ENCODE data around the gene GLDC.

The GLDC gene

GRCh38 chr9:6590334-6590733 lies 55.2 kb downstream of the GLDC start:
- TF ChIP-seq CTCF (IDR thresholded peaks at IDR 0.05; ENCODE audit: low read depth, low read length), result no peak
- no peak for DNase-seq (ENCODE audit: low read depth, low spot score)
- no peak overlapping the region for H3K4me3 ChIP-seq (ENCODE audit: low read depth, low read length)
- in situ Hi-C loops (cut with HindIII; ENCODE audit: low sequenced_read_pairs), result loop anchor here (25.0 kb wide), 1 partner anchor 228 kb away; no protein-coding TSS in a partner anchor

DNA sequence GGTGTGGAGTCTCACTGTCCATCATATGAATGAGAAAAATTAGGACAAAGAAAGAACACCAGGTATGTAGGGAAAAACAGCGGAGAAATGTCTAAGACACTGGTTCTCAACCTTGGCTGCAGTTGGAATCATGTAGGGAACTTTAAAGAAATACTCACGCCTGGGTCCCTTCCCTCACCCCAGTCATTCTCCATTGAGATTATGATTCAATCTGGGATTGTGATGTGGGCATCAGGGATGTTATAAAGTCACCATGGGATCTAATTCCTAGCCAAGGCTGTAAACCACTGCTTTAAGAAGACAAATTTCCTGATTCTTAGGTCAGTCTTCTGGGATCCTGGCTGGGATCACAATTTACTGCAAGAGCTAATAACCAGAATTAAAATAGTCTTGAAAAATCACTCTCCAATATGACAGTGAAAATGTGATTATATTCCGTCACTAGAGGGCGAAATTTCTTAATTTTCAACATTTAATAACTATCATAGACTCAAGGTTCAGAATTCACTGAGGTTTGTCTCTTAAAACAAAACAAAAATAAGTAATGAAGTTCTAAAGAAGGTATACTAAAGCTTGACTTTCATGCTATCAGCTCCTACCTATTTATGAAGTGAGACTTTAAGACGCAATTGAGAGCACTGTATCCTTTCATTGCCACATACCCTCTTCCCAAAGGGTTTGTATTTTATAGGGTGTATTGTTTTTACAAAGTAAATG lies 60.5 kb downstream of the GLDC start:
- DNase-seq (ENCODE audit: low read depth, low spot score), result peak; percentile 59
- in situ Hi-C loops (cut with HindIII; ENCODE audit: low sequenced_read_pairs), result loop anchor here (25.0 kb wide), 1 partner anchor 223 kb away; no protein-coding TSS in a partner anchor

GRCh38 chr9:6581253-6581652 lies 64.3 kb downstream of the GLDC start:
- H3K4me3 ChIP-seq (ENCODE audit: low read depth, low read length), result no peak overlapping the region
- TF ChIP-seq CTCF (IDR thresholded peaks at IDR 0.05; ENCODE audit: low read depth, low read length), result no peak
- in situ Hi-C loops (cut with HindIII; ENCODE audit: low sequenced_read_pairs), result loop anchor here (25.0 kb wide), 1 partner anchor 219 kb away; no protein-coding TSS in a partner anchor
- DNase-seq (ENCODE audit: low read depth, low spot score), result no peak

More for the DNA sequence above, 60.5 kb downstream of the GLDC start:
- peak; percentile 36 for TF ChIP-seq CTCF (IDR thresholded peaks at IDR 0.05; ENCODE audit: low read depth, low read length)
- H3K4me3 ChIP-seq (ENCODE audit: low read depth, low read length), result no peak overlapping the region

DNA sequence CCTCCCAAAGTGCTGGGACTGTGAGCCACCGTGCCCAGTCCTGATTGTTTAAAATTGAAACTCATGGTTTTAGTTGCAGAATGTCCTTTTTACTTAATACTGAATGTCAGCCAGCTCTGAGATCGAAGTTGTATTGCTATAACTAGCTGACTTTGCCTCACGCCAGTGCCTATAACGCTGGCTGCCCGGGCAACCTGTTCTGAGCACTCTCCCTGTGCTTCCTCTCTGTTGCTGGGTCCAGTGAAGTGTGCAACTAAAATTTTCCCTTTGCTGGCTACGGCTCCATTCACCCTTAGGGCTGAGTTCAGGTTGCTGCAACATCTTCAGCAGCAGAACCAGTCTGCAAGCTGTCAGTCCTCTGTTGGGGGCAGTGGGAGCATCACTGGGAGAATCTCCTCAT lies 65.9 kb downstream of the GLDC start:
- TF ChIP-seq CTCF (IDR thresholded peaks at IDR 0.05; ENCODE audit: low read depth, low read length), result no peak
- no peak for DNase-seq (ENCODE audit: low read depth, low spot score)
- no peak overlapping the region for H3K4me3 ChIP-seq (ENCODE audit: low read depth, low read length)
- in situ Hi-C loops (cut with HindIII; ENCODE audit: low sequenced_read_pairs), result loop anchor here (25.0 kb wide), 1 partner anchor 217 kb away; no protein-coding TSS in a partner anchor

- TF ChIP-seq CTCF (IDR thresholded peaks at IDR 0.05; ENCODE audit: low read depth, low read length), result no peak
These were observed 68.5 kb downstream of the GLDC start for GRCh38 chr9:6576987-6577386.

GRCh38 chr9:6575324-6576034 lies 70.0 kb downstream of the GLDC start:
- TF ChIP-seq CTCF (IDR thresholded peaks at IDR 0.05; ENCODE audit: low read depth, low read length), result no peak
- in situ Hi-C loops (cut with HindIII; ENCODE audit: low sequenced_read_pairs), result loop anchor here (25.0 kb wide), 1 partner anchor 213 kb away; no protein-coding TSS in a partner anchor
- H3K4me3 ChIP-seq (ENCODE audit: low read depth, low read length), result no peak overlapping the region
- DNase-seq (ENCODE audit: low read depth, low spot score), result no peak

More at GRCh38 chr9:6576987-6577386, 68.5 kb downstream of the GLDC start:
- in situ Hi-C loops (cut with HindIII; ENCODE audit: low sequenced_read_pairs), result loop anchor here (25.0 kb wide), 1 partner anchor 215 kb away; no protein-coding TSS in a partner anchor
- no peak for DNase-seq (ENCODE audit: low read depth, low spot score)
- no peak overlapping the region for H3K4me3 ChIP-seq (ENCODE audit: low read depth, low read length)
